ENCODE results near the gene ZFHX3. TPM values are rescaled to one million over a fixed set of nuclear protein-coding genes. Genes with fewer than 3 reads are reported as not detected.

Gene ZFHX3
- total RNA-seq, 4 donors from 2014 or later, result 36.3 to 44.0 (median 38.1) TPM

- DNase-seq (ENCODE audit: low spot score in 2 of 2), result no peak
- Histone ChIP-seq H3K27me3 (no peaks in the 10 kb centered on the region), H3K27ac (no peak overlapping the region), H3K36me3 (no peaks in the 10 kb centered on the region), H3K9me3 (peaks cover 0 to 17% (median 0%) of the 10 kb centered on the region in 4 donors), H3K4me3 (no peak overlapping the region), H3K4me1 (no peaks in the 10 kb centered on the region)
- WGBS, 2 donors, result 82 to 88% methylated on average over 5 of the region's 5 CpGs
- no peak for TF ChIP-seq CTCF (IDR thresholded peaks at IDR 0.05)
- no peak for TF ChIP-seq POLR2A (IDR thresholded peaks at IDR 0.05)
- TF ChIP-seq EP300 (IDR thresholded peaks at IDR 0.05), result no peak
Measured at GRCh38 chr16:72768591-72768990, 279.3 kb downstream of the ZFHX3 start.

- Histone ChIP-seq H3K36me3 (no peaks in the 10 kb centered on the region), H3K4me1 (no peaks in the 10 kb centered on the region), H3K9me3 (peaks cover 0 to 13% (median 0%) of the 10 kb centered on the region in 4 donors), H3K27ac (no peak overlapping the region), H3K4me3 (no peak overlapping the region), H3K27me3 (no peaks in the 10 kb centered on the region)
- no peak for TF ChIP-seq POLR2A (IDR thresholded peaks at IDR 0.05)
- TF ChIP-seq EP300 (IDR thresholded peaks at IDR 0.05), result no peak
- no peak for TF ChIP-seq CTCF (IDR thresholded peaks at IDR 0.05)
- 70 to 79% methylated on average over 2 of the region's 2 CpGs for WGBS, 2 donors
- DNase-seq (ENCODE audit: low spot score in 2 of 2), result no peak
Measured at GRCh38 chr16:72766506-72766905, 281.4 kb downstream of the ZFHX3 start.

GRCh38 chr16:72764015-72764654 lies 283.8 kb downstream of the ZFHX3 start:
- H3K36me3 ChIP-seq, result no peaks in the 10 kb centered on the region
- no peaks in the 10 kb centered on the region for H3K4me1 ChIP-seq
- peaks cover 0 to 5% (median 0%) of the 10 kb centered on the region in 4 donors for H3K9me3 ChIP-seq
- 48 to 49% methylated on average over 8 of the region's 8 CpGs for WGBS, 2 donors
- no peak for DNase-seq (ENCODE audit: low spot score in 2 of 2)
- no peaks in the 10 kb centered on the region for H3K27me3 ChIP-seq
- no peak overlapping the region for H3K27ac ChIP-seq
- no peak overlapping the region for H3K4me3 ChIP-seq
- TF ChIP-seq CTCF (IDR thresholded peaks at IDR 0.05) (no peak), EP300 (IDR thresholded peaks at IDR 0.05) (no peak), POLR2A (IDR thresholded peaks at IDR 0.05) (no peak)

- Histone ChIP-seq H3K36me3 (no peaks in the 10 kb centered on the region), H3K27ac (no peak overlapping the region), H3K4me1 (no peaks in the 10 kb centered on the region), H3K9me3 (peaks cover 0 to 21% (median 3%) of the 10 kb centered on the region in 4 donors), H3K27me3 (no peaks in the 10 kb centered on the region), H3K4me3 (no peak overlapping the region)
- no peak for DNase-seq (ENCODE audit: low spot score in 2 of 2)
- TF ChIP-seq POLR2A (IDR thresholded peaks at IDR 0.05) (no peak), CTCF (IDR thresholded peaks at IDR 0.05) (no peak), EP300 (IDR thresholded peaks at IDR 0.05) (no peak)
Measured at GRCh38 chr16:72760581-72760980, 287.3 kb downstream of the ZFHX3 start.

GRCh38 chr16:72753881-72754280 lies 294.0 kb downstream of the ZFHX3 start:
- WGBS, 2 donors, result 67 to 69% methylated on average over 2 of the region's 2 CpGs
- peaks cover 0 to 27% (median 2%) of the 10 kb centered on the region in 4 donors for H3K9me3 ChIP-seq
- no peaks in the 10 kb centered on the region for H3K4me1 ChIP-seq
- H3K27ac ChIP-seq, result no peak overlapping the region
- no peak for TF ChIP-seq POLR2A (IDR thresholded peaks at IDR 0.05)
- no peak for DNase-seq (ENCODE audit: low spot score in 2 of 2)
- no peaks in the 10 kb centered on the region for H3K27me3 ChIP-seq
- H3K36me3 ChIP-seq, result no peaks in the 10 kb centered on the region
- H3K4me3 ChIP-seq, result no peak overlapping the region

Data from tibial nerve (tissue), 4 donors.